ENCODE data around the gene MYL7.

MYL7 gene

DNA sequence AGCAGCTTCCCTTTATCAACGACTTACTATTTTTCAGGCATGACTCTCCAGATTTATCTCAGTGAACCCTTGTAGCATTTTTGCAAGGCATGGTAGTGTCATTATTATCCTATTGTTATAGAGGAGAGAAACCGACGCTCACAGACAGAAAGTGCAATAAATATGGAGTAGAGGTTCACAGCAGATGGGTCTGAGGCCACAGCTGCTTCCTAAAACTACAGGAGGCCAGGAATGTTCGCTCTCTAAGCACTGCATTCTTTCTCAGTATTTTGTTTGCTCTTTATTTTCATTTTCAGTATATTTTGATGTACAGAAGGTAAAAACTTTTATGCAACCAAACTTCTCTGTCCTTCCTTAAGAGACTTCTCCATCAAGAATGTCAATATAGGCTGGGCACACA lies 41.5 kb downstream of the MYL7 start:
- H3K4me1 ChIP-seq (ENCODE audit: low read length): peaks cover 23% of the 10 kb centered on the region
- no peak overlapping the region for H3K4me2 ChIP-seq (ENCODE audit: low read depth, low read length)
- peaks cover 11% of the 10 kb centered on the region for H3F3A ChIP-seq (ENCODE audit: insufficient read depth, low read length)
- H3K9me3 ChIP-seq (replicated peaks; ENCODE audit: insufficient read depth, low read length): no peaks in the 10 kb centered on the region
- no peak overlapping the region for H2AFZ ChIP-seq (ENCODE audit: low read length)
- H3K27me3 ChIP-seq (replicated peaks; ENCODE audit: insufficient read depth, low read length): 0 out of 2 replicates have a peak, but pooled peaks cover 2% of the 10 kb centered on the region
- H3K9me2 ChIP-seq (replicated peaks; ENCODE audit: insufficient read depth, low read length): no peaks in the 10 kb centered on the region
- no peaks in the 10 kb centered on the region for H4K20me1 ChIP-seq (ENCODE audit: insufficient read depth, low read length)
- no peak overlapping the region for H3K9ac ChIP-seq (ENCODE audit: low read length)
- H3K79me2 ChIP-seq (ENCODE audit: low read length): no peaks in the 10 kb centered on the region
- H3K36me3 ChIP-seq (replicated peaks; ENCODE audit: insufficient read depth, low read length): no peaks in the 10 kb centered on the region
- no peak overlapping the region for H3K4me3 ChIP-seq (ENCODE audit: low read length)
- TF ChIP-seq EZH2 (optimal IDR thresholded peaks at IDR 0.05; ENCODE audit: low read depth, low read length): no peak
- no peak for TF ChIP-seq EZH2phosphoT487 (IDR thresholded peaks at IDR 0.05; ENCODE audit: low read length)
- TF ChIP-seq, protein P1, sequence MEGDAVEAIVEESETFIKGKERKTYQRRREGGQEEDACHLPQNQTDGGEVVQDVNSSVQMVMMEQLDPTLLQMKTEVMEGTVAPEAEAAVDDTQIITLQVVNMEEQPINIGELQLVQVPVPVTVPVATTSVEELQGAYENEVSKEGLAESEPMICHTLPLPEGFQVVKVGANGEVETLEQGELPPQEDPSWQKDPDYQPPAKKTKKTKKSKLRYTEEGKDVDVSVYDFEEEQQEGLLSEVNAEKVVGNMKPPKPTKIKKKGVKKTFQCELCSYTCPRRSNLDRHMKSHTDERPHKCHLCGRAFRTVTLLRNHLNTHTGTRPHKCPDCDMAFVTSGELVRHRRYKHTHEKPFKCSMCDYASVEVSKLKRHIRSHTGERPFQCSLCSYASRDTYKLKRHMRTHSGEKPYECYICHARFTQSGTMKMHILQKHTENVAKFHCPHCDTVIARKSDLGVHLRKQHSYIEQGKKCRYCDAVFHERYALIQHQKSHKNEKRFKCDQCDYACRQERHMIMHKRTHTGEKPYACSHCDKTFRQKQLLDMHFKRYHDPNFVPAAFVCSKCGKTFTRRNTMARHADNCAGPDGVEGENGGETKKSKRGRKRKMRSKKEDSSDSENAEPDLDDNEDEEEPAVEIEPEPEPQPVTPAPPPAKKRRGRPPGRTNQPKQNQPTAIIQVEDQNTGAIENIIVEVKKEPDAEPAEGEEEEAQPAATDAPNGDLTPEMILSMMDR (IDR thresholded peaks at IDR 0.05; ENCODE audit: low read length): no peak
- DNase-seq: no peak
- H3K27ac ChIP-seq (ENCODE audit: low read length): no peak overlapping the region

DNA sequence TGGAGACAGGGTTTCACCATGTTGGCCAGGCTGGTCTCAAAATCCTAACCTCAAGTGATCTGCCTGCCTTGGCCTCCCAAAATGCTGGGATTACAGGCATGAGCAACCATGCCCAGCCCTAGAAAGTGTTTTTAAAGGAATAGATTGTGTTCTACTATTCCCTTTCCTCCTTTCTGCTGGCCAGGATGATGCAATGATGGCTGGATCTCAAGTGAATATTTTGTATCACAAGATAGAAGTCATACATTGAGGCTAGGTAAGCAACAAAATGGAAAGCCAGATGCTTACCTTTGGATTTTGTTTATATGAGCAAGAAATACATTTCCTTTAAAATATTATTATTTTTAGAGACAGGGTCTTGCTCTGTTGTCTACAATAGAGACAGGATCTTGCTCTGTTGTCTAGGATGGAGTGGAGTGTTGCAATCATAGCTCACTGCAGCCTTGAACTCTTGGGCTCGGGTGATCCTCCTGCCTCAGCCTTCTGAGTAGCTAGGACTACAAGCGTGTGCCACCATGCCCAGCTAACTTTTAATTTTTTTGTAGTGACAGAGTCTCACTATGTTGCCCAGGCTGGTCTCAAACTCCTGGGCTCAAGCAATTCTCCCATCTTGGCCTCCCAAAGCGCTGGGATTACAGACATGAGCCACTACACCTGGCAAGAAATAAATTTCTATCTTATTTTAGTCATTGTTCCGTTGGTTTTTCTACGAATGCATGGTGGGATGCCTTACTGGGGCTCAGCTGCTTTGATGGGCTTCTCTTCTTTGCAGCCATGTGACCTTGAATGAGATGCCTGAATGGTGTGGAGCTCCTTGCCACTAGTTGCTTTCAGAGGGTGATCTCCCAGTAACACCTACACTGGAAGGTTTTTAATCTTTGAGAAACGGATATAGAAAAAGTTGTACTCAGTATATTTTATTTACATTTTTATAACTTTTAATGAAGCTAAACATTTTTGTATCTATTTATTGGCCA lies 42.8 kb downstream of the MYL7 start:
- Histone ChIP-seq H3F3A (ENCODE audit: insufficient read depth, low read length) (peaks cover 11% of the 10 kb centered on the region), H3K4me2 (ENCODE audit: low read depth, low read length) (peak overlapping the region; percentile 31; the same call in 1 of the 2 replicates), H3K79me2 (ENCODE audit: low read length) (no peaks in the 10 kb centered on the region), H3K4me1 (ENCODE audit: low read length) (peaks cover 27% of the 10 kb centered on the region), H3K9ac (ENCODE audit: low read length) (peak overlapping the region; percentile 51), H3K4me3 (ENCODE audit: low read length) (no peak overlapping the region), H3K27me3 (replicated peaks; ENCODE audit: insufficient read depth, low read length) (no peaks in the 10 kb centered on the region), H3K36me3 (replicated peaks; ENCODE audit: insufficient read depth, low read length) (no peaks in the 10 kb centered on the region), H2AFZ (ENCODE audit: low read length) (peak overlapping the region; percentile 67), H3K27ac (ENCODE audit: low read length) (peak overlapping the region; percentile 93), H3K9me2 (replicated peaks; ENCODE audit: insufficient read depth, low read length) (no peaks in the 10 kb centered on the region), H3K9me3 (replicated peaks; ENCODE audit: insufficient read depth, low read length) (no peaks in the 10 kb centered on the region), H4K20me1 (ENCODE audit: insufficient read depth, low read length) (no peaks in the 10 kb centered on the region)
- TF ChIP-seq, protein P1 (IDR thresholded peaks at IDR 0.05; ENCODE audit: low read length): no peak
- TF ChIP-seq EZH2 (optimal IDR thresholded peaks at IDR 0.05; ENCODE audit: low read depth, low read length) (no peak), EZH2phosphoT487 (IDR thresholded peaks at IDR 0.05; ENCODE audit: low read length) (no peak)
- DNase-seq: no peak

DNA sequence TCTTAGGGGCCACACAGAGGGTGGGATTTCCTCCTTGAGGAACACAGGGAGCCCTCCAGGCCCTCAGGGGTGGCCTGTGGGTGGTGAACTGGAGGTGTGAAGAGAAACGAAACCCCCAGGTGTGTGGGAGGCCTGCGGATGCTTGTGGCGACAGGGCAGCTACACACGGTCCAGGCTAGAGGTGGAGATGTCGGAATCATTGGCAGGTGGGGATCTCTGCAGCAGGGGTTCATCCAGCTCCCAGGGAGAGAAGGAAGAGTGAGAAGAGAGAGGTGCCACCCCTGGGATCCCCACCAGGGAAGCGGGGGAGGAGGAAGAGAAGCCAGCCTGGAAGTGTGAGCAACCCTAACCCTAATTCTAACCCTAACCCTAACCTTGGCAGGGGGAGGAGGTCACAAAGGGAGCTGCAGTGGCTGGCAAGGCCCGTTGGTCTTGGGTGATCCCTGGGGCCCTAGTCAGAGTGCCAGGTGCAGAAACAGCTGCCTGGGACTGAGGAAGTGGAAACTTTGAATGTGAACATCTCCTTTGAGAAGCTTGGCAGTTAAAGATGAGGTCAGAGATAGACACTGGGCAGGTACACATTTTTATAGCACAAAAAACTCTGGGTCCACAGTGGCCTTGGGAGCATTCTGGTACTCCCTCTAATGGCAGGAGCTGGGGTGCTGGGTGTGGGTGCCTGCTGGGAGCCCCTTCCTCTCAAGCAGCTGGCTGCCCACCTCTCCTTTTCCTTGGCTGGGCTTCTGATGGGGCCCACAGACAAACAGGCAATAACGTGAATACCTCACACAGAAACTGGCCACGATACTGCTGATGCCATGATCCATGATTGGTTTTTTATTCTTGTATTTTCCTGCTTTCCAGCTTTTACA lies 43.8 kb downstream of the MYL7 start:
- Histone ChIP-seq H3K79me2 (ENCODE audit: low read length) (no peaks in the 10 kb centered on the region), H3K4me3 (ENCODE audit: low read length) (no peak overlapping the region), H3K27me3 (replicated peaks; ENCODE audit: insufficient read depth, low read length) (no peaks in the 10 kb centered on the region), H3K9me2 (replicated peaks; ENCODE audit: insufficient read depth, low read length) (no peaks in the 10 kb centered on the region), H3K9me3 (replicated peaks; ENCODE audit: insufficient read depth, low read length) (no peaks in the 10 kb centered on the region), H3K27ac (ENCODE audit: low read length) (peak overlapping the region; percentile 93), H3K4me2 (ENCODE audit: low read depth, low read length) (peak overlapping the region; percentile 31; the same call in 1 of the 2 replicates), H3F3A (ENCODE audit: insufficient read depth, low read length) (peaks cover 11% of the 10 kb centered on the region), H2AFZ (ENCODE audit: low read length) (peak overlapping the region; percentile 67), H4K20me1 (ENCODE audit: insufficient read depth, low read length) (no peaks in the 10 kb centered on the region), H3K9ac (ENCODE audit: low read length) (peak overlapping the region; percentile 51), H3K36me3 (replicated peaks; ENCODE audit: insufficient read depth, low read length) (no peaks in the 10 kb centered on the region), H3K4me1 (ENCODE audit: low read length) (peaks cover 27% of the 10 kb centered on the region)
- TF ChIP-seq EZH2phosphoT487 (IDR thresholded peaks at IDR 0.05; ENCODE audit: low read length) (no peak), EZH2 (optimal IDR thresholded peaks at IDR 0.05; ENCODE audit: low read depth, low read length) (no peak)
- TF ChIP-seq, protein P1 (IDR thresholded peaks at IDR 0.05; ENCODE audit: low read length): no peak
- DNase-seq: peak; percentile 80

Data from MM.1S (cell line).